SIG-M5 (cell line): ENCODE measurements around the gene ELF5.

ENCODE experiments used
- DNase-seq: peaks from one replicate; lab custom pipeline; 2025; lab: John Stamatoyannopoulos, UW

ELF5 gene

GRCh38 chr11:34522188-34522587 is 8.6 kb upstream of the ELF5 start:
- DNase-seq, result no peak

- no peak for DNase-seq
Observed at GRCh38 chr11:34521265-34521664, 7.7 kb upstream of the ELF5 start.

GRCh38 chr11:34519595-34520235 is 6.1 kb upstream of the ELF5 start:
- DNase-seq, result no peak

- no peak for DNase-seq
Observed at GRCh38 chr11:34516247-34517040, 2.9 kb upstream of the ELF5 start.

- DNase-seq, result no peak
Observed at GRCh38 chr11:34514597-34514996, 1.0 kb upstream of the ELF5 start.

GRCh38 chr11:34512840-34513681 is 533 bp downstream of the ELF5 start:
- no peak for DNase-seq

GRCh38 chr11:34510673-34511072 is 2.9 kb downstream of the ELF5 start:
- DNase-seq, result no peak

GRCh38 chr11:34510218-34510617 is 3.4 kb downstream of the ELF5 start:
- DNase-seq, result no peak

GRCh38 chr11:34509336-34509876 is 4.2 kb downstream of the ELF5 start:
- DNase-seq, result no peak

- DNase-seq, result no peak
Observed at GRCh38 chr11:34508524-34508923, 5.1 kb downstream of the ELF5 start.

- no peak for DNase-seq
Observed at GRCh38 chr11:34507610-34508009, 6.0 kb downstream of the ELF5 start.

- no peak for DNase-seq
Observed at GRCh38 chr11:34507156-34507555, 6.4 kb downstream of the ELF5 start.

- no peak for DNase-seq
Observed at GRCh38 chr11:34505874-34506273, 7.7 kb downstream of the ELF5 start.

GRCh38 chr11:34502949-34503348 is 10.6 kb downstream of the ELF5 start:
- DNase-seq, result no peak

GRCh38 chr11:34501949-34502348 is 11.6 kb downstream of the ELF5 start:
- no peak for DNase-seq

- no peak for DNase-seq
Observed at GRCh38 chr11:34501500-34501899, 12.1 kb downstream of the ELF5 start.

- DNase-seq, result no peak
Observed at GRCh38 chr11:34499719-34500500, 13.7 kb downstream of the ELF5 start.

GRCh38 chr11:34495724-34496377 is 17.7 kb downstream of the ELF5 start:
- DNase-seq, result no peak

GRCh38 chr11:34495239-34495723 is 18.3 kb downstream of the ELF5 start:
- no peak for DNase-seq

GRCh38 chr11:34493926-34494595 is 19.5 kb downstream of the ELF5 start:
- no peak for DNase-seq
